K562 (cell line): ENCODE measurements around the gene SAMD11. TPM values are rescaled to one million over a fixed set of nuclear protein-coding genes. Genes with fewer than 3 reads are reported as not detected.
"Not testable (repeated sequence)": the region's sequence is repeated elsewhere in the genome, so short reads cannot be mapped to it uniquely, and the experiment has no call there.

Source experiments
- ATAC-seq: fragments of 200-7000 bp; cut with Tn5 transposase; 3 replicates; pipeline ENCODE4 v1.9.1; 2020; ENCODE audit warnings: moderate library complexity
- BruUV-seq: library from RNA; stranded (reverse); fragments of 400-500 nt; replicated peaks from 2 replicates; lab custom pipeline; 2021; lab: Mats Ljungman, UMichigan
- CTCF ChIA-PET: fragments of 300-600 bp; formaldehyde crosslinking; extraction: SDS; loops from one replicate; lab custom pipeline; 2021; ENCODE audit warnings: low intra/inter-chr PET ratio; lab: Yijun Ruan, JAX
- POLR2A ChIA-PET: fragments of 300-600, 350-650 bp; sonication (Branson Sonifier 250); formaldehyde crosslinking; extraction: SDS; loops from one replicate; lab custom pipeline; 2021; ENCODE audit warnings: antibody characterized with exemption, inconsistent platforms; lab: Yijun Ruan, JAX
- DNase-seq, 4 experiments: peaks; one replicate each; pipeline versions ENCODE4 v3.0.0 to v3.0.0-alpha.2; 2011 to 2018; ENCODE audit warnings: low spot score in 3 of 4, mixed read lengths in 3 of 4; ENCODE audit errors: extremely low read depth in 1 of 4
- FAIRE-seq: peaks from 2 replicates; lab custom pipeline; 2011; peaks lifted over from hg19 to GRCh38; lab: Jason Lieb, UNC
- H2AFZ ChIP-seq: 2 replicates; pipeline ENCODE4 v1.6.0; 2011; ENCODE audit warnings: low read depth, low read length, control low read depth, inconsistent platforms
- H3K27ac ChIP-seq: fragments of 200-600 bp; 3 replicates; pipeline ENCODE4 v1.8.0; 2011; ENCODE audit warnings: low read depth, mild to moderate bottlenecking, control low read depth, inconsistent platforms, low read length, moderate library complexity, mixed read lengths; ENCODE audit errors: extremely low read depth
- H3K27me3 ChIP-seq, 2 experiments: fragments of 300-600 bp in 1 of 2; 2 replicates in 1 of 2; 3 replicates in 1 of 2; pipeline versions ENCODE4 v1.6.0 to v1.8.0; 2011; ENCODE audit warnings: inconsistent platforms in 2 of 2, low read length in 2 of 2, mild to moderate bottlenecking in 1 of 2, mixed read lengths in 1 of 2, moderate library complexity in 1 of 2; ENCODE audit not compliant: control insufficient read depth in 2 of 2, insufficient read depth in 2 of 2
- H3K36me3 ChIP-seq: fragments of 300-600 bp; 3 replicates; pipeline ENCODE4 v1.8.0; 2011; ENCODE audit warnings: mild to moderate bottlenecking, low read length, inconsistent platforms; ENCODE audit not compliant: control insufficient read depth, insufficient read depth
- H3K4me1 ChIP-seq, 2 experiments: fragments of 200-600 bp in 1 of 2; replicated peaks in 1 of 2; 2 replicates in 1 of 2; 3 replicates in 1 of 2; pipeline versions ENCODE4 v1.5.1 to v1.8.0; 2011; ENCODE audit warnings: inconsistent platforms in 2 of 2, low read length in 2 of 2, mild to moderate bottlenecking in 1 of 2, mixed read lengths in 1 of 2, moderate library complexity in 1 of 2; ENCODE audit not compliant: control insufficient read depth in 2 of 2, insufficient read depth in 2 of 2
- H3K4me2 ChIP-seq: 2 replicates; pipeline ENCODE4 v1.6.1; 2011; ENCODE audit warnings: low read length, control low read depth, inconsistent platforms, mixed read lengths; ENCODE audit not compliant: insufficient read depth
- H3K4me3 ChIP-seq: fragments of 200-600 bp; sonication (generic), shearing (Covaris generic); 2 replicates; pipeline ENCODE4 v1.5.1; 2016; ENCODE audit warnings: control low read depth, inconsistent platforms
- H3K79me2 ChIP-seq: fragments of 200-600 bp; 3 replicates; pipeline ENCODE4 v1.8.0; 2011; ENCODE audit warnings: low read length, inconsistent platforms; ENCODE audit not compliant: control insufficient read depth, insufficient read depth
- H3K9ac ChIP-seq, 2 experiments: 2 replicates each; pipeline versions ENCODE4 v1.6.0 to v1.6.1; 2011; ENCODE audit warnings: low read depth in 2 of 2, low read length in 2 of 2, control low read depth in 1 of 2, inconsistent platforms in 1 of 2, mild to moderate bottlenecking in 1 of 2, mixed read lengths in 1 of 2; ENCODE audit not compliant: insufficient read depth in 1 of 2
- H3K9me1 ChIP-seq: one replicate; pipeline ENCODE4 v1.6.0; 2011; ENCODE audit warnings: inconsistent platforms, mild to moderate bottlenecking, low read length, moderate library complexity; ENCODE audit not compliant: control insufficient read depth, insufficient read depth
- H3K9me3 ChIP-seq: replicated peaks from 2 replicates; pipeline ENCODE4 v1.5.1; 2011; ENCODE audit warnings: low read depth, low read length, inconsistent platforms; ENCODE audit not compliant: control insufficient read depth, insufficient read depth
- H4K20me1 ChIP-seq: replicated peaks from 2 replicates; pipeline ENCODE4 v1.6.1; 2011; ENCODE audit warnings: low read length, inconsistent platforms, mixed read lengths; ENCODE audit not compliant: control insufficient read depth, insufficient read depth
- KDM4B ChIP-seq, 2 experiments: fragments of 450-650 bp in 1 of 2; sonication (generic) in 1 of 2; IDR thresholded peaks; 2 replicates each; pipeline ENCODE4 v1.6.1; 2016 to 2017; ENCODE audit warnings: borderline replicate concordance in 2 of 2, antibody characterized with exemption in 1 of 2, low read depth in 1 of 2, mild to moderate bottlenecking in 1 of 2
- MECOM ChIP-seq: fragments of 250-450 bp; sonication (Bioruptor Pico); IDR thresholded peaks from 2 replicates; pipeline ENCODE4 v1.8.0; 2022; ENCODE audit warnings: inconsistent platforms
- TARDBP ChIP-seq: fragments of 450-650 bp; IDR thresholded peaks from 2 replicates; pipeline ENCODE4 v1.6.1; 2016
- ZFP1 ChIP-seq: fragments of 450-650 bp; formaldehyde crosslinking; IDR thresholded peaks from 2 replicates; pipeline ENCODE4 v1.4.0; 2020; ENCODE audit warnings: mild to moderate bottlenecking, mixed read lengths
- WGBS: fragments of 100-300 bp; shearing (Covaris generic); methylation state at CpG from one replicate; pipeline ENCODE4 v1.1.6; 2016; ENCODE audit warnings: low coverage, mixed read lengths; ENCODE audit not compliant: insufficient coverage; ENCODE audit errors: missing lambda C conversion rate; 5-methylcytosine and 5-hydroxymethylcytosine counted together
- in situ Hi-C: fragments of 300-500 bp; cut with MboI; formaldehyde crosslinking; loops from 4 replicates; pipeline ENCODE4 v1.15.0; 2018; ENCODE audit warnings: inconsistent platforms, mixed read lengths
- intact Hi-C: fragments of 100-400 bp; cut with micrococcal nuclease; formaldehyde crosslinking; loops from 2 replicates; pipeline ENCODE4 v1.14.2; 2022
- polyA plus RNA-seq, 8 experiments: library from polyadenylated mRNA; depleted of rRNA in 4 of 8; stranded (reverse) in 5 of 8; unstranded in 3 of 8; fragments of >200 nt; fragmentation: Nextera tagmentation in 2 of 8; fragmentation: Illumina TruSeq in 1 of 8; extraction: Ambion mirVana in 2 of 8; extraction: Trizol in 1 of 8; gene quantifications; 2 replicates each; pipeline versions ENCODE4 v1.2.1 to v1.2.3, GENCODE V29; 2011 to 2014; ENCODE audit warnings: inconsistent platforms in 1 of 8, missing spikeins in 1 of 8
- total RNA-seq, 7 experiments: library from RNA; depleted of rRNA in 6 of 7; stranded (reverse); fragments of >200 nt in 6 of 7; fragmentation: Illumina TruSeq in 2 of 7; extraction: Trizol in 2 of 7; gene quantifications; 2 replicates each; pipeline versions ENCODE4 v1.2.1 to v1.2.3, GENCODE V29; 2011 to 2021; ENCODE audit warnings: low replicate concordance in 1 of 7
- TF ChIP-seq, protein P1 (sequence below): sonication (generic); formaldehyde crosslinking; IDR thresholded peaks from 2 replicates; pipeline ENCODE4 v1.8.0; 2022; ENCODE audit warnings: missing genetic modification reagents, mild to moderate bottlenecking, moderate library complexity, borderline replicate concordance
- TF ChIP-seq, protein P2 (sequence below): fragments of 450-650 bp; formaldehyde crosslinking; IDR thresholded peaks from 2 replicates; pipeline ENCODE4 v1.4.0; 2020; ENCODE audit warnings: mild to moderate bottlenecking, moderate library complexity
- TF ChIP-seq, protein P3 (sequence below), 3 experiments: fragments of 200-800 bp in 1 of 3; sonication (Bioruptor generic) in 1 of 3; sonication (generic) in 1 of 3; formaldehyde crosslinking in 1 of 3; IDR thresholded peaks; 2 replicates each; pipeline versions ENCODE4 v1.6.1 to v1.8.0; 2016 to 2022; ENCODE audit warnings: mild to moderate bottlenecking in 2 of 3, missing compliant biosample characterization in 2 of 3, missing genetic modification characterization in 2 of 3, missing genetic modification reagents in 1 of 3

Gene SAMD11
- total and polyA plus RNA-seq, 9 of the 15 experiments (the other 6 are each of a cell fraction or from before 2014, with no cell fraction given) = 0.07 to 0.82 (median 0.11) TPM; not detected in 2

DNA sequence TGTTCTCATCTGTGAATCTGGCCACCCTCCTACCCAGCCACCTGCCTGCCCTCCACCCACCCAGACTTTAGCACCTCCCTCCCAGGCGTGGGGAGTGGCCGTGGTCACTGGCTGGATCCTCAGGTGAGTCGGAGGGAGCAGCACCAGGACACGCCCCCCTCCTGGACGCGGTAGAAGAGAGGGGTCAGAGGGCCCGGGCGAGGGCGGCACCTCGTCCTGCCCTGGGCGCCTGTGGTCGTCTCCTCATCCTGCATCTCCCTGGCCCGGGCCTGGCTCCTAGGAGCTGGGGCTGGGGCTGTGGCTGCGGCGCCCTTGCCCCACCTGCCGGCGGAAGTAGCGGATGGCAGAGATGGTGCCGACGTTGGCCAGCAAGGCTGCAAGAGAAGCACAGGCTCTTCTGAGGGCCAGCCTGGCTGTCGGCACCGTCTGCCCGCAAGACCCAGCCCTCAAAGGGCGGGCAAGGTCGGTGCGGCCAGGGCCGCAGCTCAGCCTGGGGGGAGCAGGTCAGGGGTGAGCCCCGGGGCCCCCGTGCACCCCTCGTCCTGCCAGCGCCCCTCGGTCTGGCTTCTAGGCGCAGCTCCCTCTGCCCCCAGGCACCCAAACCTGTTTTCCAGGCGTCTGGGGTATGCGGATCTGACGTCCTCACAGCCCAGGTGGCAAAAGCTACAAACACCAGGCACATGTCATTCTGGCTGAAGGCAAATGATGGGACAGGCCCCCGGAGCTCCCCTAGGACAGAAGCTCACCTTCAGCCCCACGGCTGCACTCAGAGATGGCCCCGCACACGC is 52.4 kb downstream of the SAMD11 start (continued):
- TF ChIP-seq, protein P1, sequence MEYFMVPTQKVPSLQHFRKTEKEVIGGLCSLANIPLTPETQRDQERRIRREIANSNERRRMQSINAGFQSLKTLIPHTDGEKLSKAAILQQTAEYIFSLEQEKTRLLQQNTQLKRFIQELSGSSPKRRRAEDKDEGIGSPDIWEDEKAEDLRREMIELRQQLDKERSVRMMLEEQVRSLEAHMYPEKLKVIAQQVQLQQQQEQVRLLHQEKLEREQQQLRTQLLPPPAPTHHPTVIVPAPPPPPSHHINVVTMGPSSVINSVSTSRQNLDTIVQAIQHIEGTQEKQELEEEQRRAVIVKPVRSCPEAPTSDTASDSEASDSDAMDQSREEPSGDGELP (CRISPR knock-in tag) = peak; percentile 32; the same call in 1 of the 2 replicates
- TF ChIP-seq MECOM (CRISPR knock-in tag) = no peak
- TF ChIP-seq ZFP1 (CRISPR knock-in tag) = no peak
- TF ChIP-seq, protein P2, sequence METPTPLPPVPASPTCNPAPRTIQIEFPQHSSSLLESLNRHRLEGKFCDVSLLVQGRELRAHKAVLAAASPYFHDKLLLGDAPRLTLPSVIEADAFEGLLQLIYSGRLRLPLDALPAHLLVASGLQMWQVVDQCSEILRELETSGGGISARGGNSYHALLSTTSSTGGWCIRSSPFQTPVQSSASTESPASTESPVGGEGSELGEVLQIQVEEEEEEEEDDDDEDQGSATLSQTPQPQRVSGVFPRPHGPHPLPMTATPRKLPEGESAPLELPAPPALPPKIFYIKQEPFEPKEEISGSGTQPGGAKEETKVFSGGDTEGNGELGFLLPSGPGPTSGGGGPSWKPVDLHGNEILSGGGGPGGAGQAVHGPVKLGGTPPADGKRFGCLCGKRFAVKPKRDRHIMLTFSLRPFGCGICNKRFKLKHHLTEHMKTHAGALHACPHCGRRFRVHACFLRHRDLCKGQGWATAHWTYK (CRISPR knock-in tag) = peak; percentile 47; the same call in 1 of the 2 replicates
- TF ChIP-seq TARDBP = no peak

DNA sequence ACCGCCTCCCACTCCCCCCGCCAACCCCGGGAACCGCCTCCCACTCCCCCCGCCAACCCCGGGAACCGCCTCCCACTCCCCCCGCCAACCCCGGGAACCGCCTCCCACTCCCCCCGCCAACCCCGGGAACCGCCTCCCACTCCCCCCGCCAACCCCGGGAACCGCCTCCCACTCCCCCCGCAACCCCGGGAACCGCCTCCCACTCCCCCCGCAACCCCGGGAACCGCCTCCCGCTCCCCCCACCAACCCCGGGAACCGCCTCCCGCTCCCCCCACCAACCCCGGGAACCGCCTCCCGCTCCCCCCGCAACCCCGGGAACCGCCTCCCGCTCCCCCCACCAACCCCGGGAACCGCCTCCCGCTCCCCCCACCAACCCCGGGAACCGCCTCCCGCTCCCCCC is 53.1 kb downstream of the SAMD11 start:
- H3K27ac ChIP-seq, H3K79me2 ChIP-seq, ATAC-seq, FAIRE-seq, H3K4me3 ChIP-seq, H2AFZ ChIP-seq, H3K9me1 ChIP-seq, CTCF ChIA-PET, DNase-seq, H3K9ac ChIP-seq: not testable (repeated sequence)
- Histone ChIP-seq H4K20me1 (peaks cover 13% of the 10 kb centered on the region), H3K4me1 (peaks cover 0 to 81% of the 10 kb centered on the region in 2 experiments; a peak in 3 of 5 replicates), H3K27me3 (peaks cover 18 to 70% of the 10 kb centered on the region in 2 experiments; a peak in 4 of 5 replicates)
- 2% methylated on average over 13 of the region's 39 CpGs for WGBS
- intact Hi-C loops = loop anchor here (2.0 kb wide), 1 partner anchor 72 kb away; no protein-coding TSS in a partner anchor
- TF ChIP-seq, protein P3, sequence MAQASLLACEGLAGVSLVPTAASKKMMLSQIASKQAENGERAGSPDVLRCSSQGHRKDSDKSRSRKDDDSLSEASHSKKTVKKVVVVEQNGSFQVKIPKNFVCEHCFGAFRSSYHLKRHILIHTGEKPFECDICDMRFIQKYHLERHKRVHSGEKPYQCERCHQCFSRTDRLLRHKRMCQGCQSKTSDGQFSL (CRISPR knock-in tag; IDR thresholded peaks at IDR 0.05) = not testable (repeated sequence)
- TF ChIP-seq, protein P3 (tag; IDR thresholded peaks at IDR 0.05) = peak in 1 of 2 experiments; percentile 63; a peak in 1 of 4 replicates
- TF ChIP-seq KDM4B (IDR thresholded peaks at IDR 0.05; ENCODE audit: borderline replicate concordance in 2 of 2, low read depth in 1 of 2) = peak in 1 of 2 experiments; percentile 74; a peak in 2 of 4 replicates
- TF ChIP-seq, all 486 proteins: peak for 2; not testable (repeated sequence) for 484
- H3K4me2 ChIP-seq, H3K36me3 ChIP-seq, in situ Hi-C loops, BruUV-seq, H3K9me3 ChIP-seq: not testable (repeated sequence)
- POLR2A ChIA-PET = interaction anchor here (1.2 to 2.2 kb wide), 2 partner anchors 10 to 86 kb away, joined by 3 to 10 read pairs; partner anchors contain the start of gene PLEKHN1
